ENCODE results near the gene GTPBP4.

GRCh38 chr10:987620-987869 is 689 bp upstream of the GTPBP4 start:
- TF ChIP-seq CTCF (IDR thresholded peaks at IDR 0.05; ENCODE audit: low read depth, low read length) (no peak), EZH2phosphoT487 (IDR thresholded peaks at IDR 0.05; ENCODE audit: low read depth) (no peak)

Measured in OCI-LY3 (cell line).